CD8-positive, alpha-beta memory T cell (primary cell): ENCODE data around the gene ATRN. TPM values are rescaled to one million over a fixed set of nuclear protein-coding genes. Genes with fewer than 3 reads are reported as not detected.

Experiments
- CTCF ChIA-PET: fragments of 350-600 bp; sonication (Branson Sonifier 250); formaldehyde crosslinking; loops from one replicate; lab custom pipeline; 2021; ENCODE audit warnings: antibody characterized with exemption; lab: Charles Lee
- POLR2A ChIA-PET: fragments of 350-600 bp; sonication (Branson Sonifier 250); formaldehyde crosslinking; loops from one replicate; lab custom pipeline; 2021; ENCODE audit warnings: antibody characterized with exemption; lab: Charles Lee
- DNase-seq, 5 donors: peaks; one replicate each; pipeline versions ENCODE4 v3.0.0 to v3.0.0-alpha.2; 2020 to 2022; ENCODE audit warnings: mixed read lengths in 1 of 5
- H3K27ac ChIP-seq: one replicate; pipeline ENCODE4 v1.7.0; 2013; ENCODE audit warnings: low read depth, mild to moderate bottlenecking, low read length, moderate library complexity
- H3K27me3 ChIP-seq: 2 replicates; pipeline ENCODE4 v1.7.0; 2013; ENCODE audit warnings: low read length, mild to moderate bottlenecking; ENCODE audit not compliant: insufficient read depth, poor library complexity, severe bottlenecking
- H3K36me3 ChIP-seq: 2 replicates; pipeline ENCODE4 v1.7.0; 2013; ENCODE audit warnings: mild to moderate bottlenecking, low read length, moderate library complexity; ENCODE audit not compliant: insufficient read depth
- H3K4me1 ChIP-seq: 2 replicates; pipeline ENCODE4 v1.7.0; 2013; ENCODE audit warnings: mild to moderate bottlenecking, low read length, moderate library complexity; ENCODE audit not compliant: insufficient read depth
- H3K4me3 ChIP-seq: 2 replicates; pipeline ENCODE4 v1.7.0; 2013; ENCODE audit warnings: mild to moderate bottlenecking, low read length
- H3K9me3 ChIP-seq: 2 replicates; pipeline ENCODE4 v1.7.0; 2013; ENCODE audit warnings: mild to moderate bottlenecking, low read length
- H3K27ac Mint-ChIP-seq, 8 donors: one replicate each; pipeline ENCODE4 v1.8.0; 2020 to 2021; ENCODE audit warnings: mixed read lengths in 8 of 8, mild to moderate bottlenecking in 6 of 8, inconsistent platforms in 3 of 8, moderate library complexity in 3 of 8
- H3K27me3 Mint-ChIP-seq, 2 donors: one replicate each; pipeline ENCODE4 v1.8.0; 2020 to 2021; ENCODE audit warnings: mixed read lengths in 2 of 2, mild to moderate bottlenecking in 1 of 2, moderate library complexity in 1 of 2
- H3K36me3 Mint-ChIP-seq, 3 donors: one replicate each; pipeline ENCODE4 v1.8.0; 2020 to 2021; ENCODE audit warnings: mixed read lengths in 3 of 3, inconsistent platforms in 1 of 3, mild to moderate bottlenecking in 1 of 3
- H3K4me1 Mint-ChIP-seq, 3 donors: one replicate each; pipeline ENCODE4 v1.8.0; 2020 to 2021; ENCODE audit warnings: mixed read lengths in 3 of 3, inconsistent platforms in 1 of 3, mild to moderate bottlenecking in 1 of 3
- H3K4me3 Mint-ChIP-seq, 7 donors: one replicate each; pipeline ENCODE4 v1.8.0; 2020 to 2021; ENCODE audit warnings: mixed read lengths in 7 of 7, mild to moderate bottlenecking in 6 of 7, moderate library complexity in 4 of 7, inconsistent platforms in 2 of 7
- H3K9me3 Mint-ChIP-seq, 5 donors: one replicate each; pipeline ENCODE4 v1.8.0; 2020 to 2022; ENCODE audit warnings: mixed read lengths in 5 of 5, mild to moderate bottlenecking in 3 of 5, moderate library complexity in 2 of 5, inconsistent platforms in 1 of 5
- polyA plus RNA-seq: library from polyadenylated mRNA; unstranded; fragments of 300-500 nt; fragmentation: Illumina TruSeq; gene quantifications from one replicate; pipeline ENCODE4 v1.2.3, GENCODE V29; 2021
- total RNA-seq, 2 experiments: library from RNA; stranded (reverse); gene quantifications; one replicate each; pipeline ENCODE4 v1.2.3, GENCODE V29; 2021

Gene ATRN
- total and polyA plus RNA-seq, 3 experiments from 2014 or later: 9.4 to 11.2 (median 10.8) TPM

DNA sequence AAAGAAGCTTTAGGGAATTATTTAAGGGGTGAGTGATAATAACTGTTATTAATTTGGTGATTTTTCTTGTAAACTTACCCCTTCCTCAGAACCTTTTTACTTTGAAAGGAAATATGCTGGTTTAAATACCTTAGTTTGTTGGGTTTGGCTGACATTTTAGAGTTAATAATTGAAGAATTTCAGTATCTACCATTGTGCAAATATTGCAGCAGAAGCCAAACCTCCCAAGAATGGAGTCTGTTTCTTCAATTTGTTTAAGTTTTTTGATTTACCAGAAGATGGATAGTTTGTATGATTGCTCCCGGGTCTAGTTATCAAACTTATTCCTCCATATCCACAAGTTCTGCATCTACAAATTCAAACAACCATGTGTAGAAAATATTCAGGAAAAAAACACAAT is 77.1 kb downstream of the ATRN start:
- H3K4me1 Mint-ChIP-seq: no peaks in the 10 kb centered on the region
- H3K4me1 ChIP-seq: no peaks in the 10 kb centered on the region
- no peaks in the 10 kb centered on the region for H3K9me3 Mint-ChIP-seq
- ChIA-PET CTCF (interaction anchor here (1.0 kb wide), 1 partner anchor 30 kb away, joined by 3 read pairs; no protein-coding TSS in a partner anchor), POLR2A (no interaction called here)
- H3K9me3 ChIP-seq: no peaks in the 10 kb centered on the region
- no peak for DNase-seq
- H3K36me3 ChIP-seq: no peaks in the 10 kb centered on the region
- no peak overlapping the region for H3K4me3 ChIP-seq
- H3K4me3 Mint-ChIP-seq: no peak overlapping the region
- peaks cover 6 to 65% (median 12%) of the 10 kb centered on the region in 3 donors for H3K36me3 Mint-ChIP-seq
- no peaks in the 10 kb centered on the region for H3K27me3 ChIP-seq
- H3K27ac ChIP-seq: no peak overlapping the region
- H3K27ac Mint-ChIP-seq: peak overlapping the region in 1 of 8 donors; percentile 12
- no peaks in the 10 kb centered on the region for H3K27me3 Mint-ChIP-seq

DNA sequence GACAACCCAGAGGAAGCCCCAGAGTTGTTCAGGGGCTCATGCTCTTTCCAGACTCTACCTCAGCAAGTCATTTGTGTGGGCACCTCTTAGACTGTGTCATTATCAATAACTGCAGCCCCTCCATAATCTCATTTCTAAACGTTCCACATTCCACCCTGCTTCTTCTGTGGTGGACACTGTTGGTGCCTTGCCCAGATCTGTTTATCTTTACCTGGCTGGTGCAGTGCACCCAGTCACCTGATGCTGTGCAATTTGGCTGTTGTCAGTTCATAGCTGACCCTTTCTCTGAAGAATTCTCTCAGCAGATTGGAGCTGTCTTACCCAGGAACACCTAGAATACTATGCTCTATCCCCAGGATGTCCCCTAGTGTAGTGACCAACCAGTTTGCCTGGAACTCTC is 80.0 kb downstream of the ATRN start:
- no peak overlapping the region for H3K27ac ChIP-seq
- no peaks in the 10 kb centered on the region for H3K9me3 Mint-ChIP-seq
- H3K4me1 ChIP-seq: no peaks in the 10 kb centered on the region
- H3K4me3 Mint-ChIP-seq: no peak overlapping the region
- H3K9me3 ChIP-seq: no peaks in the 10 kb centered on the region
- H3K36me3 Mint-ChIP-seq: peaks cover 6 to 68% (median 20%) of the 10 kb centered on the region in 3 donors
- H3K27me3 ChIP-seq: no peaks in the 10 kb centered on the region
- no peaks in the 10 kb centered on the region for H3K36me3 ChIP-seq
- no peak overlapping the region for H3K4me3 ChIP-seq
- DNase-seq: no peak
- no peaks in the 10 kb centered on the region for H3K27me3 Mint-ChIP-seq
- CTCF ChIA-PET: interaction anchor here (1.1 kb wide), 1 partner anchor 13 kb away, joined by 3 read pairs; no protein-coding TSS in a partner anchor
- H3K27ac Mint-ChIP-seq: peak overlapping the region in 3 of 8 donors; percentile 2 to 70 (median 62)
- H3K4me1 Mint-ChIP-seq: no peaks in the 10 kb centered on the region
- POLR2A ChIA-PET: no interaction called here

- no peaks in the 10 kb centered on the region for H3K27me3 Mint-ChIP-seq
- H3K36me3 Mint-ChIP-seq: peaks cover 4 to 67% (median 22%) of the 10 kb centered on the region in 3 donors
- H3K4me3 Mint-ChIP-seq: no peak overlapping the region
Observed at GRCh38 chr20:3551681-3552434, 81.0 kb downstream of the ATRN start.

GRCh38 chr20:3553663-3554062 is 82.8 kb downstream of the ATRN start:
- ChIA-PET CTCF (no interaction called here), POLR2A (no interaction called here)
- Mint-ChIP-seq H3K4me1 (no peaks in the 10 kb centered on the region), H3K9me3 (no peaks in the 10 kb centered on the region), H3K36me3 (peaks cover 0 to 61% (median 23%) of the 10 kb centered on the region in 3 donors), H3K27ac (no peak overlapping the region), H3K4me3 (no peak overlapping the region), H3K27me3 (no peaks in the 10 kb centered on the region)
- no peaks in the 10 kb centered on the region for H3K9me3 ChIP-seq
- no peak overlapping the region for H3K27ac ChIP-seq
- DNase-seq: no peak
- no peaks in the 10 kb centered on the region for H3K27me3 ChIP-seq
- H3K4me3 ChIP-seq: no peak overlapping the region
- H3K4me1 ChIP-seq: no peaks in the 10 kb centered on the region
- H3K36me3 ChIP-seq: no peaks in the 10 kb centered on the region

More at GRCh38 chr20:3551681-3552434, 81.0 kb downstream of the ATRN start:
- Histone ChIP-seq H3K4me1 (no peaks in the 10 kb centered on the region), H3K4me3 (no peak overlapping the region), H3K27me3 (no peaks in the 10 kb centered on the region), H3K36me3 (no peaks in the 10 kb centered on the region), H3K9me3 (no peaks in the 10 kb centered on the region), H3K27ac (no peak overlapping the region)
- Mint-ChIP-seq H3K27ac (no peak overlapping the region), H3K4me1 (no peaks in the 10 kb centered on the region), H3K9me3 (no peaks in the 10 kb centered on the region)
- no peak for DNase-seq
- ChIA-PET CTCF (no interaction called here), POLR2A (no interaction called here)

DNA sequence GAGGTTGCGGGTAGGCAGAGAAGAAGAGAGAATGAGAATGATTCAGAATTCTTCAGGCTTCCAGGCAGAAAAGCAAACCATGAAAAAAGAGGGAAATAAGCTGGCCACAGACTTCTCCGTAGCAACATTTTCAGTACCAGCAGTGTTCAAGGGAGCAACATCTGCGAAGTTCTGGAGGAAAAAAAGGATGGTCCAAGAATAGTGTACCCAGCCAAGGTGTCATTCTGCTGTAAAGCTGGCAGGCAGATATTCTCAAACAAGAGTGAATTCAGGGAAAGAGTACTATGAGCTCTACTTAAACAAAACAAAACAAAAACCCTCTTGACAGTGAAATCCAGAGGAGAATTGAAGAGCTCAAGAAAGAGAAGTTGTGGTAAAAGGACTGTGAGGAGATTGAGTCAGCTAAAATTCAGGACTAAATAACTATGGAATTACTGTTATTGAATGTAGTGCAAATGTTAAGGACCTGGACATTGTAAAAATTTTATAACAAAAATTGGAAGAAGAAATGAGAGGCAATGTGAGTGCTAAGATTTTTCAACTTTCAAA is 86.5 kb downstream of the ATRN start:
- POLR2A ChIA-PET: no interaction called here
- no peak overlapping the region for H3K27ac ChIP-seq
- H3K4me3 ChIP-seq: no peak overlapping the region
- Mint-ChIP-seq H3K4me3 (no peak overlapping the region), H3K9me3 (no peaks in the 10 kb centered on the region), H3K27ac (peak overlapping the region in 1 of 8 donors; percentile 40), H3K4me1 (no peaks in the 10 kb centered on the region), H3K36me3 (peaks cover 0 to 51% (median 16%) of the 10 kb centered on the region in 3 donors), H3K27me3 (no peaks in the 10 kb centered on the region)
- H3K4me1 ChIP-seq: no peaks in the 10 kb centered on the region
- H3K9me3 ChIP-seq: no peaks in the 10 kb centered on the region
- no peaks in the 10 kb centered on the region for H3K27me3 ChIP-seq
- no peaks in the 10 kb centered on the region for H3K36me3 ChIP-seq
- CTCF ChIA-PET: no interaction called here
- DNase-seq: no peak

DNA sequence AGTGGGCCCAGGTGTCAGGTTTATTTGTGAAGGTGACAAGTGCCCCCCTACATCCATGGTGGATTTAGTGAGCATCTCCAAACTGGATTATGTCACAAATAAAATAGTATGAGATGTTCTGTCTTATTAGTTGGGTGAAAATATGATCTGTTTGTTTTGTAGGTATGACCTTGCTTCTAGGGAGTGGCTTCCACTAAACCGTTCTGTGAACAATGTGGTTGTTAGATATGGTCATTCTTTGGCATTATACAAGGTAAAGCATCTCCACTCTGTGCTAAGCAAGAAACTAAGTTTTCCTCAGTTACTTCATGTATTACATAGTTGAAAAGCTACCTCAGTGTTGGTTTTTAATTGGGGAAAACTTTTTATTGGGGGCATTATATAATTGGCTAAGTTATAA is 88.4 kb downstream of the ATRN start:
- DNase-seq: no peak
- Histone ChIP-seq H3K36me3 (no peaks in the 10 kb centered on the region), H3K4me3 (no peak overlapping the region), H3K27me3 (no peaks in the 10 kb centered on the region), H3K27ac (no peak overlapping the region), H3K9me3 (no peaks in the 10 kb centered on the region), H3K4me1 (no peaks in the 10 kb centered on the region)
- ChIA-PET CTCF (no interaction called here), POLR2A (no interaction called here)
- peak overlapping the region in 1 of 8 donors; percentile 21 for H3K27ac Mint-ChIP-seq
- peaks cover 0 to 50% (median 19%) of the 10 kb centered on the region in 3 donors for H3K36me3 Mint-ChIP-seq
- H3K4me1 Mint-ChIP-seq: no peaks in the 10 kb centered on the region
- H3K4me3 Mint-ChIP-seq: no peak overlapping the region
- H3K27me3 Mint-ChIP-seq: no peaks in the 10 kb centered on the region
- H3K9me3 Mint-ChIP-seq: no peaks in the 10 kb centered on the region

DNA sequence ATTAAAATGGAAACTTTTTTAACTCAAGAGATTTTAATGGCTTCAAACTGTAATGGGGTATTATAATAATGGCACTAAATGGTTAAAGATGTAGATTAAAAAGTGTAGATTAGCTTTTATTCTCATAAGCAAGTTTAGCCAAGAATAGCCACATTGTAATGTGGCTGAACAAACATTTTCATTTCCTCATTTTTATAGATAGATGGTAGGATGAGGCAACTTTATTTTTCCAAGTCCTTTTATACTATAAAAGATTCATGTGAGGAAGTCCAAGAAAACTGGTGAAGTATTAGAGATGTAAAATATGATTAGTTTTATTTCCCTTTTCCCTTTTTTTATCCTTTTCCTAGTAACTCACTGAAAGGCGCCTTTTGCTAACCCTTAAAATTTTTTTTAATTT is 88.8 kb downstream of the ATRN start:
- Mint-ChIP-seq H3K27ac (no peak overlapping the region), H3K4me3 (no peak overlapping the region), H3K4me1 (no peaks in the 10 kb centered on the region), H3K9me3 (no peaks in the 10 kb centered on the region), H3K36me3 (peaks cover 0 to 52% (median 21%) of the 10 kb centered on the region in 3 donors), H3K27me3 (no peaks in the 10 kb centered on the region)
- Histone ChIP-seq H3K27ac (no peak overlapping the region), H3K27me3 (no peaks in the 10 kb centered on the region), H3K9me3 (no peaks in the 10 kb centered on the region), H3K36me3 (no peaks in the 10 kb centered on the region), H3K4me1 (no peaks in the 10 kb centered on the region), H3K4me3 (no peak overlapping the region)
- no peak for DNase-seq
- CTCF ChIA-PET: no interaction called here
- POLR2A ChIA-PET: no interaction called here

DNA sequence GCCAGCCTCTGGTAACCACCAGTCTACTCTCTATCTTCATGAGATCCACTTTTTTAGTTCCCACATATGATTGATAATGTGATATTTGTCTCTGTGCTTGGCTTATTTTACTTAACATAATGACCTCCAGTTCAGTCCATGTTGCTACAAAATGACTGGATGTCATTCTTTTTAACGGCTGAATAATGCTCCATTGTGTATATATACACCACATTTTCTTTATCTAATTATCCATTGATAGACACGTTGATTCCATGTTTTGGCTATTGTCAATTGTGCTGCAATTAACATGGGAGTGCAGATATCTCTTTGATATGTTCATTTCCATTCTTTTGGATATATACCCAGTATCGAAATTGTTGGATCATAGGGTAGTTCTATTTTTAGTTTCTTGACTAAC is 89.3 kb downstream of the ATRN start:
- peaks cover 0 to 53% (median 21%) of the 10 kb centered on the region in 3 donors for H3K36me3 Mint-ChIP-seq
- no peak for DNase-seq
- Histone ChIP-seq H3K9me3 (no peaks in the 10 kb centered on the region), H3K27ac (no peak overlapping the region), H3K27me3 (no peaks in the 10 kb centered on the region), H3K36me3 (no peaks in the 10 kb centered on the region), H3K4me1 (no peaks in the 10 kb centered on the region), H3K4me3 (no peak overlapping the region)
- CTCF ChIA-PET: no interaction called here
- no peak overlapping the region for H3K4me3 Mint-ChIP-seq
- POLR2A ChIA-PET: no interaction called here
- H3K27me3 Mint-ChIP-seq: no peaks in the 10 kb centered on the region
- no peaks in the 10 kb centered on the region for H3K4me1 Mint-ChIP-seq
- H3K27ac Mint-ChIP-seq: no peak overlapping the region
- no peaks in the 10 kb centered on the region for H3K9me3 Mint-ChIP-seq
